Measurements from ENCODE around the gene ITPR3. TPM values are rescaled to one million over a fixed set of nuclear protein-coding genes. Genes with fewer than 3 reads are reported as not detected.

The ITPR3 gene
- total RNA-seq, 3 donors from 2014 or later (not counting 1 experiment from before 2014, with no cell fraction given), result 45.5 to 66.7 (median 46.0) TPM

- H3K9me3 ChIP-seq (ENCODE audit: control insufficient read depth, insufficient read depth, low read length), result no peaks in the 10 kb centered on the region
- peak; percentile 59 to 79 for DNase-seq
- peaks cover 30% of the 10 kb centered on the region for H3K4me1 ChIP-seq (ENCODE audit: control insufficient read depth, insufficient read depth, low read length)
- H3K27me3 Mint-ChIP-seq (ENCODE audit: low read depth in 2 of 2), result no peaks in the 10 kb centered on the region
- H3K27ac ChIP-seq (ENCODE audit: low read length), result peak overlapping the region; percentile 37
- H3K27me3 ChIP-seq (ENCODE audit: control insufficient read depth, insufficient read depth, low read length), result no peaks in the 10 kb centered on the region
- H3K4me3 Mint-ChIP-seq, result peak overlapping the region; percentile 87
- intact Hi-C loops (cut with micrococcal nuclease), result loop anchor here (1.0 kb wide), 1 partner anchor 47 kb away; no protein-coding TSS in a partner anchor
- no peak overlapping the region for H3K4me3 ChIP-seq (ENCODE audit: low read length)
- peak overlapping the region; percentile 88 to 89 for H3K27ac Mint-ChIP-seq
- peak; percentile 74 for TF ChIP-seq CTCF (IDR thresholded peaks at IDR 0.05)
- no peaks in the 10 kb centered on the region for H3K36me3 Mint-ChIP-seq
- WGBS (ENCODE audit: insufficient coverage), result 84% methylated on average over 6 of the region's 6 CpGs
- H3K36me3 ChIP-seq (ENCODE audit: control insufficient read depth, insufficient read depth, low read length), result no peaks in the 10 kb centered on the region
- peaks cover 49 to 61% of the 10 kb centered on the region in 2 donors for H3K4me1 Mint-ChIP-seq
- peak; percentile 56 to 65 (median 62) for ATAC-seq
- no peaks in the 10 kb centered on the region for H3K9me3 Mint-ChIP-seq
Observed at GRCh38 chr6:33632558-33633039, 11.5 kb downstream of the ITPR3 start.

GRCh38 chr6:33633084-33633461 lies 12.0 kb downstream of the ITPR3 start:
- H3K9me3 ChIP-seq (ENCODE audit: control insufficient read depth, insufficient read depth, low read length), result no peaks in the 10 kb centered on the region
- Mint-ChIP-seq H3K36me3 (no peaks in the 10 kb centered on the region), H3K27ac (peak overlapping the region; percentile 88 to 89), H3K4me3 (peak overlapping the region; percentile 87), H3K9me3 (no peaks in the 10 kb centered on the region), H3K4me1 (peaks cover 48 to 60% of the 10 kb centered on the region in 2 donors), H3K27me3 (ENCODE audit: low read depth in 2 of 2) (no peaks in the 10 kb centered on the region)
- ATAC-seq, result peak in 1 of 3 donors; percentile 31
- H3K27ac ChIP-seq (ENCODE audit: low read length), result peak overlapping the region; percentile 37
- peaks cover 30% of the 10 kb centered on the region for H3K4me1 ChIP-seq (ENCODE audit: control insufficient read depth, insufficient read depth, low read length)
- no peak for DNase-seq
- no peaks in the 10 kb centered on the region for H3K27me3 ChIP-seq (ENCODE audit: control insufficient read depth, insufficient read depth, low read length)
- intact Hi-C loops (cut with micrococcal nuclease), result no loop called here
- no peak for TF ChIP-seq CTCF (IDR thresholded peaks at IDR 0.05)
- no peaks in the 10 kb centered on the region for H3K36me3 ChIP-seq (ENCODE audit: control insufficient read depth, insufficient read depth, low read length)
- 35% methylated on average over 21 of the region's 21 CpGs for WGBS (ENCODE audit: insufficient coverage)
- H3K4me3 ChIP-seq (ENCODE audit: low read length), result peak overlapping the region; percentile 15

- Histone ChIP-seq H3K36me3 (ENCODE audit: control insufficient read depth, insufficient read depth, low read length) (no peaks in the 10 kb centered on the region), H3K9me3 (ENCODE audit: control insufficient read depth, insufficient read depth, low read length) (no peaks in the 10 kb centered on the region), H3K4me3 (ENCODE audit: low read length) (peak overlapping the region; percentile 48), H3K27ac (ENCODE audit: low read length) (peak overlapping the region; percentile 37), H3K4me1 (ENCODE audit: control insufficient read depth, insufficient read depth, low read length) (peaks cover 27% of the 10 kb centered on the region), H3K27me3 (ENCODE audit: control insufficient read depth, insufficient read depth, low read length) (no peaks in the 10 kb centered on the region)
- under 1% methylated on average over 86 of the region's 86 CpGs for WGBS (ENCODE audit: insufficient coverage)
- no peaks in the 10 kb centered on the region for H3K36me3 Mint-ChIP-seq
- H3K9me3 Mint-ChIP-seq, result no peaks in the 10 kb centered on the region
- H3K27ac Mint-ChIP-seq, result peak overlapping the region; percentile 88 to 89
- peak; percentile 60 to 78 for DNase-seq
- no peak for TF ChIP-seq CTCF (IDR thresholded peaks at IDR 0.05)
- H3K27me3 Mint-ChIP-seq (ENCODE audit: low read depth in 2 of 2), result no peaks in the 10 kb centered on the region
- intact Hi-C loops (cut with micrococcal nuclease), result loop anchor here (2.0 kb wide), 1 partner anchor 13 kb away; the partner anchor contains the start of gene ITPR3
- peak overlapping the region; percentile 87 for H3K4me3 Mint-ChIP-seq
- peak; percentile 82 to 89 (median 86) for ATAC-seq
- H3K4me1 Mint-ChIP-seq, result peaks cover 53 to 60% of the 10 kb centered on the region in 2 donors
Observed at GRCh38 chr6:33633462-33634158, 12.5 kb downstream of the ITPR3 start.

All from natural killer cell (primary cell).